Stimulated activated CD4-positive, alpha-beta T cell treated with anti-CD3 and anti-CD28 coated beads, Interleukin-1b, Interleukin-23, amount 100 ng/mL, for 1 hour (primary cell): ENCODE results near the gene SLC5A9.
"Not testable (repeated sequence)": the region's sequence is repeated elsewhere in the genome, so short reads cannot be mapped to it uniquely, and the experiment has no call there.

Experiments used
- DNase-seq, 2 donors: peaks; one replicate each; pipeline ENCODE4 v3.0.0-alpha.2; 2020; ENCODE audit warnings: low read depth in 2 of 2

The SLC5A9 gene

GRCh38 chr1:48242141-48242736 is 19.7 kb downstream of the SLC5A9 start:
- DNase-seq: no peak

- no peak for DNase-seq
Observed at GRCh38 chr1:48245106-48245505, 22.6 kb downstream of the SLC5A9 start.

- DNase-seq: no peak
Observed at GRCh38 chr1:48246727-48247126, 24.2 kb downstream of the SLC5A9 start.

GRCh38 chr1:48248356-48248755 is 25.8 kb downstream of the SLC5A9 start:
- no peak for DNase-seq

- DNase-seq: no peak
Observed at GRCh38 chr1:48249868-48250267, 27.4 kb downstream of the SLC5A9 start.

GRCh38 chr1:48250572-48250971 is 28.1 kb downstream of the SLC5A9 start:
- DNase-seq: no peak

GRCh38 chr1:48251323-48251722 is 28.8 kb downstream of the SLC5A9 start:
- DNase-seq: no peak

- DNase-seq: no peak
Observed at GRCh38 chr1:48251821-48252220, 29.3 kb downstream of the SLC5A9 start.

- DNase-seq: no peak
Observed at GRCh38 chr1:48254254-48254653, 31.7 kb downstream of the SLC5A9 start.

- no peak for DNase-seq
Observed at GRCh38 chr1:48258106-48258505, 35.6 kb downstream of the SLC5A9 start.

- DNase-seq: no peak
Observed at GRCh38 chr1:48261881-48262400, 39.4 kb downstream of the SLC5A9 start.

GRCh38 chr1:48263041-48263440 is 40.5 kb downstream of the SLC5A9 start:
- no peak for DNase-seq

- DNase-seq: no peak
Observed at GRCh38 chr1:48266576-48266975, 44.1 kb downstream of the SLC5A9 start.

GRCh38 chr1:48277437-48277836 is 54.9 kb downstream of the SLC5A9 start:
- not testable (repeated sequence) for DNase-seq

- DNase-seq: not testable (repeated sequence)
Observed at GRCh38 chr1:48282329-48282728, 59.8 kb downstream of the SLC5A9 start.

- DNase-seq: not testable (repeated sequence)
Observed at GRCh38 chr1:48284696-48285420, 62.3 kb downstream of the SLC5A9 start.

- DNase-seq: no peak
Observed at GRCh38 chr1:48285525-48285924, 63.0 kb downstream of the SLC5A9 start.

GRCh38 chr1:48291421-48291820 is 68.9 kb downstream of the SLC5A9 start:
- DNase-seq: no peak

- no peak for DNase-seq
Observed at GRCh38 chr1:48292706-48293105, 70.2 kb downstream of the SLC5A9 start.

GRCh38 chr1:48294094-48294493 is 71.6 kb downstream of the SLC5A9 start:
- DNase-seq: not testable (repeated sequence)

GRCh38 chr1:48294656-48295055 is 72.1 kb downstream of the SLC5A9 start:
- no peak for DNase-seq
